ENCODE results near the gene ELOVL3. TPM values are rescaled to one million over a fixed set of nuclear protein-coding genes. Genes with fewer than 3 reads are reported as not detected.

ELOVL3 gene
- total and polyA plus RNA-seq, 10 of the 15 experiments (the other 5 are each of a cell fraction or from before 2014, with no cell fraction given) = 0.10 to 0.18 (median 0.11) TPM; not detected in 7

DNA sequence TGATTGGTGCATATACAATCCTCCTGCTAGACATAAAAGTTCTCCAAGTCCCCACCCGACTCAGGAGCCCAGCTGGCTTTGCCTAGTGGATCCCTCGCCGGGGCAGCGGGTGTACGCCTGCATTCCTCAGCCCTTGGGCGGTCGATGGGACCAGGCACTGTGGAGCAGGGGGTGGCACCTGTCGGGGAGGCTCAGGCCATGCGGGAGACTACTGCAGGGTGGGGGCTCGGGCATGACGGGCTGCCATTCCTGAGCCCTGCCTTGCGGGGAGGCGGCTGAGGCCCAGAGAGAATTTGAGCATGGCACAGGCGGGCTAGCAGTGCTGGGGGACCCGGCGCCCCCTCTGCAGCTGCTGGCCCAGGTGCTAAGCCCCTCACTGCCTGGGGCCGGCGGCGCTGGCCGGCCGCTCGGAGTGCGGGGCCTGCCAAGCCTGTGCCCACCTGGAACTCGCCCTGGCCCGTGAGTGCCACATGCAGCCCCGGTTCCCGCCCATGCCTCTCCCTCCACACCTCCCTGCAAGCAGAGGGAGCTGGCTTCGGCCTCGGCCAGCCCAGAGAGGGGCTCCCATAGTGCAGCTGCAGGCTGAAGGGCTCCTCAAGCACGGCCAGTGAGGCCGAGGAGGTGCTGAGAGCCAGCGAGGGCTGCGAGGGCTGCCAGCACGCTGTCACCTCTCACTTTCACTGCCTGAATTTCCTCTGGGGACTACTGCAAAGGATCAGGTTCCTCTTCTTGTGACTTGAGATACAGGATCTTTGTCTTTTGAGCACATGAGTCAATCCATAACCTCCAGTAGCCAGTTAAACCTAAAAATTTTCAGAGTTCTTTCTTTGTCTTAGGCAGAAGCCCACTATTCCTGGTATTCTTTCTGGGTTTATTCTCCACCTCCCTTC lies 25.1 kb upstream of the ELOVL3 start:
- no peaks in the 10 kb centered on the region for H3K27me3 ChIP-seq (replicated peaks in 1 of 2; ENCODE audit: control insufficient read depth in 2 of 2, insufficient read depth in 2 of 2, low read length in 1 of 2)
- DNase-seq (ENCODE audit: low read depth, low spot score) (peak; percentile 16), ATAC-seq (peak; percentile 72), FAIRE-seq (no peak)
- intact Hi-C loops (cut with micrococcal nuclease; ENCODE audit: unreplicated experiment) = no loop called here
- BruUV-seq (replicated peaks) = no TSS peak
- 73% methylated on average over 34 of the region's 34 CpGs for WGBS (ENCODE audit: insufficient coverage, insufficient replicate concordance, low lambda C conversion rate, missing lambda C conversion rate)
- TF ChIP-seq NFYA (IDR thresholded peaks at IDR 0.05; ENCODE audit: borderline replicate concordance, low read depth, low read length) (no peak), BHLHE40 (IDR thresholded peaks at IDR 0.05; ENCODE audit: borderline replicate concordance in 1 of 2, low read depth in 2 of 2, low read length in 1 of 2) (peak in 1 of 2 experiments; percentile 39; a peak in 1 of 4 replicates), IKZF2 (IDR thresholded peaks at IDR 0.05) (peak; percentile 10 to 17; a peak in 1 of 4 replicates), MEF2B (IDR thresholded peaks at IDR 0.05; ENCODE audit: partially characterized antibody, poor library complexity, severe bottlenecking) (peak; percentile 64), IKZF1 (conservative IDR thresholded peaks at IDR 0.05) (0 out of 2 replicates have a peak, but pooled peaks have one; percentile 31)
- TF ChIP-seq, protein P1, sequence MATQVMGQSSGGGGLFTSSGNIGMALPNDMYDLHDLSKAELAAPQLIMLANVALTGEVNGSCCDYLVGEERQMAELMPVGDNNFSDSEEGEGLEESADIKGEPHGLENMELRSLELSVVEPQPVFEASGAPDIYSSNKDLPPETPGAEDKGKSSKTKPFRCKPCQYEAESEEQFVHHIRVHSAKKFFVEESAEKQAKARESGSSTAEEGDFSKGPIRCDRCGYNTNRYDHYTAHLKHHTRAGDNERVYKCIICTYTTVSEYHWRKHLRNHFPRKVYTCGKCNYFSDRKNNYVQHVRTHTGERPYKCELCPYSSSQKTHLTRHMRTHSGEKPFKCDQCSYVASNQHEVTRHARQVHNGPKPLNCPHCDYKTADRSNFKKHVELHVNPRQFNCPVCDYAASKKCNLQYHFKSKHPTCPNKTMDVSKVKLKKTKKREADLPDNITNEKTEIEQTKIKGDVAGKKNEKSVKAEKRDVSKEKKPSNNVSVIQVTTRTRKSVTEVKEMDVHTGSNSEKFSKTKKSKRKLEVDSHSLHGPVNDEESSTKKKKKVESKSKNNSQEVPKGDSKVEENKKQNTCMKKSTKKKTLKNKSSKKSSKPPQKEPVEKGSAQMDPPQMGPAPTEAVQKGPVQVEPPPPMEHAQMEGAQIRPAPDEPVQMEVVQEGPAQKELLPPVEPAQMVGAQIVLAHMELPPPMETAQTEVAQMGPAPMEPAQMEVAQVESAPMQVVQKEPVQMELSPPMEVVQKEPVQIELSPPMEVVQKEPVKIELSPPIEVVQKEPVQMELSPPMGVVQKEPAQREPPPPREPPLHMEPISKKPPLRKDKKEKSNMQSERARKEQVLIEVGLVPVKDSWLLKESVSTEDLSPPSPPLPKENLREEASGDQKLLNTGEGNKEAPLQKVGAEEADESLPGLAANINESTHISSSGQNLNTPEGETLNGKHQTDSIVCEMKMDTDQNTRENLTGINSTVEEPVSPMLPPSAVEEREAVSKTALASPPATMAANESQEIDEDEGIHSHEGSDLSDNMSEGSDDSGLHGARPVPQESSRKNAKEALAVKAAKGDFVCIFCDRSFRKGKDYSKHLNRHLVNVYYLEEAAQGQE (IDR thresholded peaks at IDR 0.05; ENCODE audit: low read depth, low read length) = no peak
- H3K9me3 ChIP-seq (replicated peaks; ENCODE audit: control insufficient read depth, insufficient read depth, low read length) = peaks cover 3% of the 10 kb centered on the region; the same call in 2 of the 3 replicates
- no peak overlapping the region for H3K9ac ChIP-seq (ENCODE audit: control insufficient read depth, insufficient read depth, low read length)
- no peaks in the 10 kb centered on the region for H4K20me1 ChIP-seq (ENCODE audit: control insufficient read depth, insufficient read depth)
- no peak overlapping the region for H2AFZ ChIP-seq (ENCODE audit: control insufficient read depth, low read depth, low read length)
- H3K36me3 ChIP-seq (ENCODE audit: control insufficient read depth in 2 of 2, insufficient read depth in 2 of 2, low read length in 1 of 2) = no peaks in the 10 kb centered on the region
- in situ Hi-C loops (cut with MboI) = no loop called here
- ChIA-PET RAD21 (ENCODE audit: unreplicated experiment) (no interaction called here), SMC1A (ENCODE audit: uncharacterized antibody, unreplicated experiment) (no interaction called here), POLR2A (interaction anchor here (0.6 kb wide), 2 partner anchors 12 to 15 kb away, joined by 3 read pairs; no protein-coding TSS in a partner anchor), CTCF (interaction anchor here (1.0 kb wide), 1 partner anchor 7 kb away, joined by 3 read pairs; no protein-coding TSS in a partner anchor)
- no peaks in the 10 kb centered on the region for H3K4me1 ChIP-seq (ENCODE audit: control insufficient read depth, insufficient read depth, low read length)
- H3K4me2 ChIP-seq (ENCODE audit: control insufficient read depth, insufficient read depth) = no peak overlapping the region
- H3K79me2 ChIP-seq (ENCODE audit: control insufficient read depth, insufficient read depth, low read length) = no peaks in the 10 kb centered on the region
- H3K27ac ChIP-seq (ENCODE audit: control insufficient read depth, insufficient read depth) = no peak overlapping the region
- H3K4me3 ChIP-seq = no peak overlapping the region
